GM21737 (cell line): ENCODE data around the gene EIF2AK3.
"Not testable (repeated sequence)": the region's sequence is repeated elsewhere in the genome, so short reads cannot be mapped to it uniquely, and the experiment has no call there.

Source experiments
- ATAC-seq: cut with Tn5 transposase; IDR thresholded peaks from one replicate; pipeline ENCODE4 v1.9.1; 2021; ENCODE audit warnings: mild to moderate bottlenecking, moderate library complexity; ENCODE audit not compliant: unreplicated experiment

The EIF2AK3 gene

GRCh38 chr2:88627055-88627855, at the start of gene EIF2AK3:
TSS of gene EIF2AK3 (minus strand) at chr2:88627464. CDS start at chr2:88627274, 190 bp downstream.
- peak; percentile 85 for ATAC-seq

- ATAC-seq = no peak
These were observed 46.1 kb upstream of the EIF2AK3 start for GRCh38 chr2:88673363-88673762.

DNA sequence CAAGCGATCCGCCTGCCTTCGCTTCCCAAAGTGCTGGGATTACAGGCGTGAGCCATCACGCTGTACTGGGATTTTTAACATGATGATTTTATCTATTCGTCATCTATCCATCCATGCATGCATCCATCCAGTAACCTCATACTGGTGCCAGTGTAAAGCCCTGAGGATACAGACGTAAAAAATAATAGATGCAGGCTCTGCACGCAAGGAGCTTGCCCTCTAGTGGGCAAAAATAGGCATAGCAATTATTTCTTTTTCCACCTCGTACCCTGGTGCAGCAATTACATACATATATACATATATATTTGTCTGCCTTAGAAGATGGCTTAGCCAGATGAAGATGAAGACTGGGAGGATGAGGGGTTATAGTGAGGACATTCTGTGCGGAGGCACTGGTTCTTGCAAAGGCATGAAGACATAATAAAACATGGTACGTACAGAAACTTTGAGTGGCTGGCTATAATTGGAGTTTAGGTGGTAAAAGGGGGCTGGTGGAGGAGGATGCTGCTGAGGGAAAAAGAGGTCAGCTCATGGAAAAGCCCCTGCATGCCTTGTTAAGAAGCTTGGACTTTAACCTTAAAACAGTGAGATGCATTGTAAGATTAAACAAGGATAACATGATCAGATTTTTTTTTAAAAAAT, 44.6 kb upstream of the EIF2AK3 start:
- ATAC-seq = no peak

GRCh38 chr2:88669482-88670214, 42.4 kb upstream of the EIF2AK3 start:
- no peak for ATAC-seq

- no peak for ATAC-seq
These were observed 41.6 kb upstream of the EIF2AK3 start for GRCh38 chr2:88668862-88669261.

DNA sequence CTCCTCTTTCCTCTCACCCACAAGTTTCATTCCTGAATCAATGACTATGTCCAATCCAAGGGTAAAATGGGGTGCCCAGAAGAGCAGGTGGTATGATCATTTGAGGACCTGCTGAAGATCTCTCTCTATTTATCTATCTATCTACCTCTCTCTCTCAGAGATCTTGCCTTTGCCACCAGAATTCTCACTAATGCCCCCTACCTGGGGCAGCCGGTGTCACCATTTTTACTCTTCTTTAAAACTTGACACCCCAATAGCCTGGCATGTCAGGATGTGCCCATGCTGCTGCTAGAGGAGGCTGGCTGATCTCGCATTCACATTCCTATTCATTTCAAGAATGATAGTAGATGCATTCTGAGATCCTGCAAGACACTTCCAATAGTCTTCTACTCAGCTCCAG, 40.0 kb upstream of the EIF2AK3 start:
- no peak for ATAC-seq

GRCh38 chr2:88666576-88666975, 39.3 kb upstream of the EIF2AK3 start:
- ATAC-seq = no peak

GRCh38 chr2:88660622-88661021, 33.4 kb upstream of the EIF2AK3 start:
- no peak for ATAC-seq

GRCh38 chr2:88659538-88659915, 32.3 kb upstream of the EIF2AK3 start:
- ATAC-seq = no peak

GRCh38 chr2:88658881-88659537, 31.7 kb upstream of the EIF2AK3 start:
- ATAC-seq = no peak

DNA sequence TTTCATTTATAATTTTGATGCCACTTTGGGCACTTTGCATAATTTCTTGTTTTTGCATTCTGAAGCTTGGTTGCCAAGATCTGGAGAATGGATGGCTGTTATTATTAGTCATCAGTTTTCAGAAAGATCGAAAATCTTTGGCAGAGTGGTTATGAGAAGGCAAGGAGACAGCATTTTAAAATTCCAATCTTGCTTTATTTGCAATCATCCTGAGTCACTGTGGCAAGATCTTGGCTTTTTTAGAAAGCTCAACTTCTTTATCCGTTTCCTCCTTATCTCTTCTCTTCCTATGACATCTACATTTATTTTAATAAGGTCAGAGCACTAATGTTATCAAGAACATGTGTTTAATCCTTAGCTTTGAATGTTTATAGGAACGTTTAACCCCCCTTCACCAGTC, 31.1 kb upstream of the EIF2AK3 start:
- no peak for ATAC-seq

- ATAC-seq = no peak
These were observed 29.9 kb upstream of the EIF2AK3 start for GRCh38 chr2:88657131-88657530.

GRCh38 chr2:88656690-88657089, 29.4 kb upstream of the EIF2AK3 start:
- no peak for ATAC-seq

GRCh38 chr2:88654714-88655113, 27.4 kb upstream of the EIF2AK3 start:
- ATAC-seq = no peak

DNA sequence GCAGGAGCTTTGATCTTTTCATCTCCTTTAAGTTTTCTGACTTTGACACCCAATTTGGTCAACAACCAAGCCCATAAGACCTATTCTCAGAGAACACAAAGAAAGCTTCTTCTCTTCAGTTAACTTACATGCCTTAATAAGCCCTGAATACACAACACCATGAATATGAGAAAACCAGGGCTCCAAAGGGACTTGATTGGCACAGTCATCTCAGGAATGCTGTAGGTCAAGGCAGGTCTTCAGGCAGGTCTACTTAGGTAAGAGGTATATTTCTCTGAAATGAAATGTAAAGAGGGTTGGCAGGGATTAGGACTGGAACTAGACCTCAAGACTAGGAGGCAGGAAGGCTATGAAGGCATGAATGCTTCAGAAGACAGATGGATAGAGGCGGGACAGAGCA, 24.4 kb upstream of the EIF2AK3 start:
- no peak for ATAC-seq

GRCh38 chr2:88645291-88645882, 18.1 kb upstream of the EIF2AK3 start:
- ATAC-seq = not testable (repeated sequence)

DNA sequence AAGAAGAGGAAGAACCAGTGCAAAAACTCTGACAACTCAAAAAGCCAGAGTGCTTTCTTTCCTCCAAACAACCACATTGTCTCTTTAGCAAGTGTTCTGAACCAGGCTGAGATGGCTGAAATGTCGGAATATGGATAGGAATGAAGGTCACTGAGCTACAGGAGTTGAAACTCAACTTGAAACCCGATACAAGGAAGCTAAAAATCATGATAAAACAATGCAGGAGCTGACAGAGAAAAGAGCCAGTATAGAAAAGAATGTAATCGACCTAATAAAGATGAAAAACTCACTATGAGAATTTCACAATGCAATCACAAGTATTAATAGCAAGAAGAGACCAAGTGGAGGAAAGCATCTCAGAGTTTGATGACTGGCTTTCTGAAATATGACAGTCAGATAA, 15.0 kb upstream of the EIF2AK3 start:
- no peak for ATAC-seq

DNA sequence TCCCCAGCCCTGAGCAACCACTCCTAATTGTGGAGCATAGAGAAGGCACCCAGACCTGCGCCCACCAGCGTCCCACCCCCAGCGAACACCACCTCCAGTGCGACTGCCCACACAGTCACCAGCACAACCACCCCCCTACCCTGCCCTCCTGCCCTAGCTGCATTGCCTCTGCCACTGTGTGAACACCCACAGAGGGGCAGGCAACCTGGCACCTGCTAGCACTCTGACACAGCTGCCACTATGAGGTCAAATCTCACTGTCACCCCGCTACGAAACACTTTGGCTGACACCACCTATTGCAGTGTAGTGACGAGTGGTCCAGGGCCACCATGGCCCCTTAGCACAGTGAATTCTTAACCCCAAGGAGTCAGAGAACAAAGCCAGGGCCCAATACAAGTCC, 14.1 kb upstream of the EIF2AK3 start:
- ATAC-seq = no peak

GRCh38 chr2:88639865-88640264, 12.6 kb upstream of the EIF2AK3 start:
- no peak for ATAC-seq

GRCh38 chr2:88638743-88639142, 11.5 kb upstream of the EIF2AK3 start:
- no peak for ATAC-seq

GRCh38 chr2:88638123-88638650, 10.9 kb upstream of the EIF2AK3 start:
- ATAC-seq = no peak
